Mucosa of rectum (tissue), 2 donors: ENCODE results near the gene GPR137.
A peak's percentile ranks its signal among the peaks of the same experiment; 100 is the strongest.
"Not testable (repeated sequence)": the region's sequence is repeated elsewhere in the genome, so short reads cannot be mapped to it uniquely, and the experiment has no call there.

Experiments
- H3K27ac ChIP-seq, 2 donors: one replicate each; pipeline ENCODE4 v1.7.0; 2013; ENCODE audit warnings: inconsistent platforms in 2 of 2, low read depth in 2 of 2, low read length in 2 of 2
- H3K27me3 ChIP-seq, 2 donors: one replicate each; pipeline ENCODE4 v1.7.0; 2013; ENCODE audit warnings: low read length in 2 of 2; ENCODE audit not compliant: control insufficient read depth in 2 of 2, insufficient read depth in 2 of 2
- H3K36me3 ChIP-seq, 2 donors: one replicate each; pipeline ENCODE4 v1.7.0; 2013; ENCODE audit warnings: low read length in 2 of 2; ENCODE audit not compliant: control insufficient read depth in 2 of 2, insufficient read depth in 2 of 2
- H3K4me1 ChIP-seq, 2 donors: one replicate each; pipeline ENCODE4 v1.7.0; 2013; ENCODE audit warnings: low read length in 2 of 2, mild to moderate bottlenecking in 1 of 2; ENCODE audit not compliant: control insufficient read depth in 2 of 2, insufficient read depth in 2 of 2
- H3K4me3 ChIP-seq, 2 donors: one replicate each; pipeline ENCODE4 v1.7.0; 2013; ENCODE audit warnings: low read length in 2 of 2
- H3K9ac ChIP-seq, 2 donors: one replicate each; pipeline ENCODE4 v1.7.0; 2013; ENCODE audit warnings: low read length in 2 of 2, low read depth in 1 of 2, mild to moderate bottlenecking in 1 of 2
- H3K9me3 ChIP-seq, 2 donors: one replicate each; pipeline ENCODE4 v1.7.0; 2013; ENCODE audit warnings: low read length in 2 of 2; ENCODE audit not compliant: control insufficient read depth in 2 of 2
- donor health status: healthy.
- donor health status: Normal muscosa, but diverticular disease.

The GPR137 gene

DNA sequence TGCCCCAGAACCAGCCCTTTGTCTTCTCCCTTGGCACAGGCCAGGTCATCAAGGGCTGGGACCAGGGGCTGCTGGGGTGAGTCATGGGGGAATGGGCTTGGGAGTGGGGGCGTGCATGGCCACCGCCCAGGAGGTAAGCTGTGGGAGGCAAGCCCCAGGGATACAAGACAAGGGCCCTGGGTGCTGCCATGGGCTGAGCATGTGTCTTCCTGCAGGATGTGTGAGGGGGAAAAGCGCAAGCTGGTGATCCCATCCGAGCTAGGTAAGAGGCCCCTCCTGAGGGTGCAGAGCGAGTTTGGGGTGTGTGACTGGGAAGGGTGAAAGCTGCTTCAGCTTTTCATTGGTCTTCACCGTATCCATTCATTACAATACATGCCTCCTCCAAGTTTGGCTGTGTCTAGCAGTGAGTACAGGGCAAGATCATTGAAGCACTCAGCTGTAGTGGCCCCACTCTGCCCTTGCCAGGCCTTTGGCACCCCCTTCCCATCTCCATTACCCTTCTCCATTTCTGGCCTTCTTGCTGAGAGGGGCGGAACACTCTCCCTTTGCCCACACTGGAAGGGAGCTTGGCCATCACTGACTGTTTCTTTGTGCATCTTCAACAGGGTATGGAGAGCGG, 42.3 kb upstream of the GPR137 start:
- H3K9me3 ChIP-seq, result no peaks in the 10 kb centered on the region
- H3K9ac ChIP-seq, result peak overlapping the region; percentile 63 to 96
- no peaks in the 10 kb centered on the region for H3K27me3 ChIP-seq
- H3K36me3 ChIP-seq, result peaks cover 7 to 8% of the 10 kb centered on the region in 2 donors
- peaks cover 52 to 57% of the 10 kb centered on the region in 2 donors for H3K4me1 ChIP-seq
- H3K4me3 ChIP-seq, result peak overlapping the region; percentile 15 to 86
- H3K27ac ChIP-seq, result peak overlapping the region; percentile 91 to 100

DNA sequence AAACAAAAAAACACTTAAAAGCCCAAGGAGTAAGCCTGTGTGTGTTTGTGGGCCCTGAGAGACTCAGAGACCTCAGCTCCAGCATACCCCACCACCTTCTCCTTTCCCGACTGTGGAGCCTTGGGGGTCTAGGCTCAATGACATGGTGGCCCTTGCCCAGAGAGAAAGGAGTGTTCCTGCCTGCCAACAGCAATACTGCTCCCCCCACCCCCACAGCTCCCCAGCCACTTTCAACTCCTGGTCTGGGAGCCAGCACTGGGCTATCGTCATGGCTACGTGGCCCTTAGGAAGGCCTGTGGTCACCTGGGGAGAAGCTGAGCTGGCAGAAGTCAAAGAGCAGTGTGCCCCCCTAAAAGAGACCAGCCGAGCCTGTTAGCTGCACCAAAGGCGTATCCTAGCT, 41.5 kb upstream of the GPR137 start:
- Histone ChIP-seq H3K9ac (no peak overlapping the region), H3K27me3 (no peaks in the 10 kb centered on the region), H3K4me3 (no peak overlapping the region), H3K27ac (no peak overlapping the region), H3K4me1 (peaks cover 44 to 50% of the 10 kb centered on the region in 2 donors), H3K36me3 (peaks cover 7 to 8% of the 10 kb centered on the region in 2 donors), H3K9me3 (no peaks in the 10 kb centered on the region)

- peak overlapping the region; percentile 93 for H3K27ac ChIP-seq
- H3K4me1 ChIP-seq, result peaks cover 37 to 43% of the 10 kb centered on the region in 2 donors
Observed at GRCh38 chr11:64244966-64245365, 40.7 kb upstream of the GPR137 start.

GRCh38 chr11:64245401-64245796, 40.2 kb upstream of the GPR137 start:
- peak overlapping the region; percentile 84 for H3K9ac ChIP-seq
- H3K9me3 ChIP-seq, result no peaks in the 10 kb centered on the region
- H3K4me3 ChIP-seq, result peak overlapping the region; percentile 91
- H3K36me3 ChIP-seq, result peaks cover 7 to 8% of the 10 kb centered on the region in 2 donors
- peaks cover 32 to 39% of the 10 kb centered on the region in 2 donors for H3K4me1 ChIP-seq
- peak overlapping the region; percentile 93 for H3K27ac ChIP-seq
- H3K27me3 ChIP-seq, result no peaks in the 10 kb centered on the region

More at GRCh38 chr11:64244966-64245365, 40.7 kb upstream of the GPR137 start:
- H3K9me3 ChIP-seq, result no peaks in the 10 kb centered on the region
- H3K4me3 ChIP-seq, result peak overlapping the region; percentile 91
- H3K27me3 ChIP-seq, result no peaks in the 10 kb centered on the region
- peak overlapping the region; percentile 84 for H3K9ac ChIP-seq
- H3K36me3 ChIP-seq, result peaks cover 7 to 8% of the 10 kb centered on the region in 2 donors

DNA sequence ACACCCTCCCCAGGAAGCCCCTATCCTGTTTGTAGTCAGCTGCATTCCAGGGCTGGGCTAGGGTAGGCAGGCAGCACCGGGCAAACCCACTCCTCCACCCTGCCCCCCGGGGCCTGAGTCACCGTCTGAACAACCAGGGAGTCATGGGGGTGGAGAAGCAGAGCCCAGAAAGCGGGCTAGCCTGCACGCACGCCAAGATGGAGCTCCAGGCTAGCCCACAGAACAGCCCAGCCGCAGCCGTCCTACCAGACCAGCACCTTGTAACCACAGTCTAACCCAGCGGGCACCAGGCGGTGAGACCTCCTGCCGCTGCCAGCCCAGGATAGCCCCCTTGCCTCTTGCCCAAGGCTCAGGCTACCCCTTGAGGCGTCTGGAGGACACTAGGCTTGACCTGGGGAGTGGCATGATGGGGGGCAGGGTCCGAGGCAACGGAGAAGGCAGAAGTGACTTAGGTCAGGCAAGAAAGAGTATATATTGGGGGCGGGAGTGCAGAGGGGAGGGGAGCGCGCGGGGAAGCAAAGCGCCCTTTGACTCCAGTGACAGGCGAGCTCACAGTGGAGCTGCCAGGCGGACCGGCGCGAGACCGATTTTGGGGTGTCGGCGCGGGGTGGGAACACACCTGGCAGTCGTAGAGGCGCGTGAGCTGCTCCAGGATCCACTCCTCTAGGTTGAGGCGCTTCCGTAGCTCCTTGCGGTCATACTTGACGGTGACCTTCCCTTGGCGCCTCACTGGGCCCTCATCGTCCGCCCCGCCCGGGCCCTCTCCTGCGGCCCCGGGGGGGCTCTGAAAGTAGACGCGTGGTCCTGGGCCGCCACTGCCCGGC, 39.6 kb upstream of the GPR137 start:
- Histone ChIP-seq H3K4me1 (peaks cover 36 to 41% of the 10 kb centered on the region in 2 donors), H3K36me3 (peaks cover 7 to 8% of the 10 kb centered on the region in 2 donors), H3K27me3 (no peaks in the 10 kb centered on the region), H3K27ac (peak overlapping the region; percentile 93), H3K9me3 (no peaks in the 10 kb centered on the region), H3K9ac (peak overlapping the region; percentile 84), H3K4me3 (peak overlapping the region; percentile 91)

DNA sequence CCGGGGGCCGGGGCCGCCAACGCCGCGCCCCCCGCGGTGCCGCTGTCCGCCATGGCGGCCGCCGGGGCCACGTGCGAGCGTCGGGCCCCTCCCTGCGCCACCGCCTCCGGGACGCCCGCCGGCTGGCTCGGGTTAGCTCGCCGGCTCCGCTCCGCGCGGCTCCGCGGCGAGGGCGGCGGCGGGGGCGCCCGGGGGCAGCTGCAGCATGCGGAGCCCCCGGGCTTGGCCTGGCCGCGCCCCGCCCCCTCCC, 39.1 kb upstream of the GPR137 start:
- H3K4me3 ChIP-seq, result peak overlapping the region; percentile 91
- peaks cover 37 to 43% of the 10 kb centered on the region in 2 donors for H3K4me1 ChIP-seq
- H3K36me3 ChIP-seq, H3K9me3 ChIP-seq, H3K27me3 ChIP-seq: not testable (repeated sequence)
- H3K9ac ChIP-seq, result peak overlapping the region in 1 of 2 donors; percentile 84
- peak overlapping the region; percentile 93 to 95 for H3K27ac ChIP-seq

DNA sequence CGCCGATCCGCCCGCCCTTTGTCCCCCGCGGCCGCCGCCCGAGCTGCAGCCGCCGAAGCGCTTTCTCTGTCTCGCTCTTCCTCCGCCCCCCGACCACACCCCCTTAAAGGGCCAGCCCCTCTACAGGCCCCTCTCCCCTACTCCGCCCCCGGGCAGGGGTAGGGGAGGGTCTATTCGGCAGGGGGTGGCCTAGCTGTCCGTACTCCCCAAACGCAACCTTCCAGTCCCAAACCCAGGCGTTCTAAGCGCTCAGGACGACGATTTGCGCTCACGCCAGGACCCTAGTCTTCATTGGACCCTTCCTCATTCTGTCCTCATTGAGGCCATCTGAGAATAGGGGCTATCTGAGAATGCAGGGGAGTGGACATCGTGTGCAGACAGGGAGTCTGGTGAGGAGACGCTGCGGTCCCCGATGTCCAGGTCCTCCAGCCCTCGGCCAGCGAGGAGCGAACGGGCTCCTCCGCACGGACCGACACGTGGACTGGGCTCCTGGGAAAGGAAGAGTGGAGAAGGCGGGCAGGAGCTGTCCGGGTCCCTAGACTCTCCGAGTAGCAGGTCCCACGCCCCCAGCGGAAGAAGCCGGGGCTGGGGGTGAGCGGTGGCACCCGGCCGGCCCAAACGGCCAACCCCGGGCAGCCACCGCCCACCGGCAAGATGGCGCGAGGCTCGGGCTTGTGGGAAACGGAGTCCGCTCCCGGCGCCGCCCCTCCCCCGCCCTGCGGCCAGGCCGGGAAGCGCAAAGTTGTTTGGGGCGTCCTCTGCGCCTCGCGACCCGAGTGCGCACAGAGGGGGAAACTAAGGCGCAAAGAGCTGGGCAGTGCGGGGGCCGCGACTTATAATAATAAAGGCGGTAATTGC, 38.5 kb upstream of the GPR137 start, which contains the start of gene PPP1R14B:
TSS of gene PPP1R14B (minus strand) at position 73 of the 858 bp plus-strand sequence. CDS start 270 bp downstream, outside the sequence.
- Histone ChIP-seq H3K4me1 (peaks cover 38 to 44% of the 10 kb centered on the region in 2 donors), H3K9me3 (no peaks in the 10 kb centered on the region), H3K36me3 (peaks cover 7 to 8% of the 10 kb centered on the region in 2 donors), H3K9ac (peak within 1 kb of the TSS; percentile 86 to 89), H3K27ac (peak within 1 kb of the TSS; percentile 93 to 95), H3K4me3 (peak within 1 kb of the TSS; percentile 95 to 97), H3K27me3 (no peaks in the 10 kb centered on the region)

DNA sequence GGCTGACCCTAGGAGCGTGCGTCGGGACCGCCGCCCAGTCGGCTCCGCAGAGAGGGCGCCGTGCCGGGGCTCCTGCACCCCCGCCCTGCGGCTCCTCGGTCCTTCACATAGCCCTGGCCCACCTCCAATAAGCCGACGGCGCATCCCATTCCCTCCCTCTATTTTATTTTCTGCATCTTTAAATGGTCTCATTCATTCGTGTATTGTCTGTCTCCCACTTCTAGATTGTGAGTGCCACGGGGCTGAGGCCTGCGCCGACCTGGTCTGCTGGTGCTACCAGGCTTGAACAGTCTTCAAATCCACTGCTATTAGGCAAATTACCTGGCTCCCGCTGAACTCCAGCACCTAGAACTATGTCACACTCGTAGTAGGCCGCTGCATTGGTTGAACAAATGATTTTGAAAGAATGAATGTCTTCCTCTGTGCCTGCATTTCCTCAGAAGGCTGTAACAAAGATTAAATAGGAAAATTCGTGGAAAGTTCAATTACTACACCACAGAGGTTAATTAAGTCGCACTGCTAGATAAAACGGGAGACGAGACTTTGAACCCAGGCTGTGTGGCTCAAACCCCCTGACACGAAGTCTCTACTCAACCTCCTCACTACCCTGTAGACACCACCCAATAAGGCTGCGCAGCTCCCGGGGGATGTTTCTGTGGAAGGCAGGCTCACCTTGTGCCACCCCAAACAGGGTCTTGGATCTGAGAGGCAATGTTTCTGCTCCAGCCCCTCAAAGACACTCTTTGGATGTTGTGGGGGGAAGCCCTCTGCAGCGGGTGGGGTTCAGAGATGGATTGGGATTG, 37.7 kb upstream of the GPR137 start:
- H3K4me1 ChIP-seq, result peaks cover 35 to 42% of the 10 kb centered on the region in 2 donors

DNA sequence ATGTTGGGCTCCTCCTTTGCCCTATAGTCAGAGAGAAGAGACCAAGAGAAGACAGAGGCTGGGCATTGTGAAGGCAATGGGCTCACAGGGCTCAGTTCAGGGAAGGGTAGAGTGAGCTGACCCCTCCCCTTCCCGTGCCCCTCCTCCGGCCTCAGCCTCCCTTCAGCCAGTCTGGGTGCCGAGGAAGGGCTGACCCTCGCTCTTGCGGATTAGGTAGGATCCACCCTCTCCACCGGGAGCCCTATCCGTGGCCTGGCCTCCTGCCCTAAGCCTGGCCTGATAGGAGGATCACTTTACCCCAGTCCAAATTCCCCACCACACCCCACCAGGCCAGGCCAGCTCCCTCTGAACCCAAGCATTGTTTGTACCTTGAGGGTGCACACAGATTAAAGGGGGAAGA, 37.1 kb upstream of the GPR137 start:
- Histone ChIP-seq H3K9ac (no peak overlapping the region), H3K27me3 (no peaks in the 10 kb centered on the region), H3K4me1 (peaks cover 38 to 42% of the 10 kb centered on the region in 2 donors), H3K4me3 (no peak overlapping the region), H3K27ac (no peak overlapping the region), H3K36me3 (peaks cover 1 to 2% of the 10 kb centered on the region in 2 donors), H3K9me3 (no peaks in the 10 kb centered on the region)

More for the DNA sequence above, 37.7 kb upstream of the GPR137 start:
- no peaks in the 10 kb centered on the region for H3K27me3 ChIP-seq
- H3K9me3 ChIP-seq, result no peaks in the 10 kb centered on the region
- peak overlapping the region; percentile 86 to 89 for H3K9ac ChIP-seq
- peaks cover 7% of the 10 kb centered on the region in 2 donors for H3K36me3 ChIP-seq
- peak overlapping the region; percentile 92 to 95 for H3K27ac ChIP-seq
- peak overlapping the region; percentile 95 to 97 for H3K4me3 ChIP-seq
